GM18519 (cell line): Measurements from ENCODE around the gene DACT2.

Experiments used
- ATAC-seq: cut with Tn5 transposase; IDR thresholded peaks from one replicate; pipeline ENCODE4 v1.9.1; 2021; ENCODE audit warnings: mild to moderate bottlenecking, moderate library complexity; ENCODE audit not compliant: unreplicated experiment, low FRiP score

Gene DACT2

DNA sequence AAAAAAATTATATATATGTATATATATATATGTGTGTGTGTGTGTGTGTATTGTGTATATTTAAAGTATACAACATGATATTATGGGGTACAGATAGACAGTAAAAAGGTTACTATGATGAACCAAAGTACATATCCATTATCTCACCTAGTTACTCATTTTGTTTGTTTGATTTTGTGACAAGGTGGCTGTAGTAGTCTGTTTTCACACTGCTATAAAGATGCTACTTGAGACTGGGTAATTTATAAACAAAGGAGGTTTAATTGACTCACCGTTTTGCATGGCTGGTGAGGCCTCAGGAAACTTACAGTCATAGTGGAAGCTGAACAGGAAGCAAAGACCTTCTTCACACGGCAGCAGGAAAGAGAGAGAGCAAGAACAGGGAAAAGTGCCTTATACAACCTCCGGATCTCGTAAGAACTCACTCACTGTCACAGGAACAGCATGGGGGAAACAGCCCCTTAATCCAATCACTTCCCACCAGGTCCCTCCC lies 30.2 kb upstream of the DACT2 start:
- no peak for ATAC-seq

DNA sequence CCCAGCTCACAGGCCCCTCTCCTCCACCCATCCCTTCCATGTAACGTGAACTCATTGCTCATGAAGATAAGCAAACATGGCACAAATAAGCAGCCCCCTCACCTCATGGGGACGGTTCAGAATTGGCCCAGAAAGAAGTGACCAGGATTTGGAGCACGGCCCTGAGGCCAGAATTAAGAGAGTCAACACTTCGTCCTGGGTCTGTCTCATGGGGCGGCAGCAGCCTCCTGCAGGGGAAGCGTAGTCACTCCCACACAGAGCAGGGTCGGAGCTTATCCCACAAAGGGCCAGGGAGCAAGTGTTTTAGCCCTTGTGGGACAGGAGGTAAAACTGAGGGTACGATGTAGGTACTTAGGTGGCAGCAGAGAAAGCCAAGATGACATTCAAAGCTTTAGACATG lies 28.6 kb upstream of the DACT2 start:
- no peak for ATAC-seq

DNA sequence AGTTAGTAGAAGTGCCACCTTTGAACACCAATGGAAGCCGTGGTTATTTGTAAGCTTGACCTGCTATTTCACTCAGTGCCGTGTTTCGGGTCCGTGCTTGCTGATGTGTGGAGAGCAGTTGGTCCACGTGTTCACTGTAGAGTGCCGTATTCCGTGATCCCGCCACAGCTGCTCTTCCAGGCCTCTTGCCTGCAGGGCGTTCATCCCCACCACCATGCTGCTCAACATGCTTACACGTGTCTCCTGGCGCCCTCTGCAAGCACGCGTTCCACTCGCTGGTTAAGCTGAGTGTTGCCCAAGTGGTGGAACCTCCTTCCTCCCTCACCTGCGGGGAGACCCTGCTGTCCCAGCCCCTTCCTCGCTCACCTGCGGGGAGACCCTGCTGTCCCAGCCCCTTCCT lies 28.0 kb upstream of the DACT2 start:
- no peak for ATAC-seq

DNA sequence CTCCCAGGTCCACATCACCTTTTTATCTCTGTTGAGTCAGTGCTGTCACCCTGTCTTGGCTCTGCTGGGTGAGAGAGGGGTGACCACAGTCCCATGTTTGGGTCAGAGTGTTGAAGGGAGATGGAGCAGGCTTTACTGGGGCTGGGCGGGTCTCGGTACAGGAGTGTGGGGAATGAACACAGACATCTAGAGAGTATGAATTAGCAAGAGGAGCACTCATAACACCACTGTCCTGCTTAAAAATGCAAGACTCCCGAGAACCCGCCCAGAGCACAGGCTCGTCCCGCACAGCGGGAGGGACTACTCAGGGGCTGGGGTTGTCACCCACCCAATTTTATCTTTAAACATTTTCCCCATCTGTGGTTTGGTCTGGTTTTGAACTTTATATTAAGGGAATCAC lies 27.5 kb upstream of the DACT2 start:
- no peak for ATAC-seq

DNA sequence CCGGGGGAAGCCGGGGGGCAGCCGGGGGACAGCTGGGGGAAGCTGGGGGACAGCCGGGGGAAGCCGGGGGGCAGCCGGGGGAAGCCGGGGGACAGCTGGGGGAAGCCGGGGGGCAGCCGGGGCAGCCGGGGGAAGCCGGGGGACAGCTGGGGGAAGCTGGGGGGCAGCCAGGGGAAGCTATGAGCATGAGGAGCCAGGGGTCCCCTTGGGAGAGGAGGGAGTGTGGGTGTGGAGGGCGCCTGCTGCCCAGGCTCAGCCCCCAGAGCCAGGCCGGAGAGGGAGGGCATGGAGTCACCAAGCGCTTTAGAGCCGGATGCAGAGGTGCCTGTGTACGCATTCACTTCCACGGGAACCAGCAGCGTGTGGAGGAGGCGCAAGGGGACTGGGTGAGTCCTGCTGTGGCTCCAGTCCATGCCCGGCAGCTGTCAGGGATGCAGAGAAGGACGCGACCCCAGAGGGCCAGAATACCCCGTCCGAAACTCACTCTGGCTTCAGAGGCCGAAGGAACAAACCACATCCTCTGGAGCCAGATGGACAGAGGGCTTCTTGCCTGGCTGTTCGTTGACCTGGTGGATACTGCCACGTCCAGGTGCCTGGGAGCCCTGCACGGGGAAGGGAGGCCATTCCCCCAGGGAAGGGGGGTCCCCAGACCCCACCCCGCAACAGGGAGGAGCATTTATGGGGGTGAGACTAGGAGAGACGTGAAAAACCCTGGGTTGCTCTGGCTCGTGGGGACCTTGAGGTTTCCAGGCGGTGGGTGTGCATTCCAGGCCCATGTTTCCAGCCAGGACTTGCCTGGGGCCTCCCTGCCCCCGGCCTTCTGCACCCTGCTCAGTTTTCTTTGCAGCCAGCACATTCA lies 26.5 kb upstream of the DACT2 start:
- ATAC-seq = no peak

DNA sequence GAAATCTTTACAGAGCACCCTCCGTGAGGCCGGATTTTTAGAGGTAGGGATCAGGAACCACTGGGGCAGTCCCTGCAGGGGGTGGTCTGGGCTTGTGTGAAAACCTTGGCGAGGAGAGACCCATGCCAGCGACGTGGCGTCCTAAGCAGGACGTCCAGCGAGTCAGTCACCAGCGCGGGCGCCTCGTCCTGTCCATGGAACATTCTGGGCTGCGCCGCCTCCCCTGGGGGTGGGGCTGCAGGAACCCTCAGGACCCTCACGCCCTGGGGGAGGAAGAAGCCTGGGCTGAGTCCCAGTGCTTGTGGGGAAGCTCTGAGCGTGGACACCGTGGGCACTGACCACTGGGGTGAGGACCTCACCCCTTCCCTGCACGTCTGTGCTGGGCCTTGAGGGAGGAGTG lies 25.7 kb upstream of the DACT2 start:
- ATAC-seq = no peak

DNA sequence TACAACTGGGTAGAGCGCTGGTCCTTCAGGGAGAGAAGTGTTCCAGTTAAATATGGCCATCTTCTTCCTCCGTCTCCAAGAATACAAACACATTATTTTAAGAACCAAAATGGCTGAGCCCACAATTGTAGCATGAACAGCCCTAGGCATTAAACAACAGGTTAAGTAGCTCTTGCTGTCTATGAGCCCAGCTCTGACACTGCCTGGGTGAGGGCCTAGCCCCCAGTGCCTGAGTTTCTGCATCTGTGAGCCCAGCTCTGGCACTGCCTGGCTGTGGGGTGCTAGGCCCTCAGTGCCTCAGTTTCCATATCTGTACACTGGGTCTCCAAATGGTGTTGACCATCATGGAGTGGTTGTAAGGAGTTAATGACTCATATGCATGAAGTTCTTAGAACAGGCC lies 24.8 kb upstream of the DACT2 start:
- no peak for ATAC-seq

DNA sequence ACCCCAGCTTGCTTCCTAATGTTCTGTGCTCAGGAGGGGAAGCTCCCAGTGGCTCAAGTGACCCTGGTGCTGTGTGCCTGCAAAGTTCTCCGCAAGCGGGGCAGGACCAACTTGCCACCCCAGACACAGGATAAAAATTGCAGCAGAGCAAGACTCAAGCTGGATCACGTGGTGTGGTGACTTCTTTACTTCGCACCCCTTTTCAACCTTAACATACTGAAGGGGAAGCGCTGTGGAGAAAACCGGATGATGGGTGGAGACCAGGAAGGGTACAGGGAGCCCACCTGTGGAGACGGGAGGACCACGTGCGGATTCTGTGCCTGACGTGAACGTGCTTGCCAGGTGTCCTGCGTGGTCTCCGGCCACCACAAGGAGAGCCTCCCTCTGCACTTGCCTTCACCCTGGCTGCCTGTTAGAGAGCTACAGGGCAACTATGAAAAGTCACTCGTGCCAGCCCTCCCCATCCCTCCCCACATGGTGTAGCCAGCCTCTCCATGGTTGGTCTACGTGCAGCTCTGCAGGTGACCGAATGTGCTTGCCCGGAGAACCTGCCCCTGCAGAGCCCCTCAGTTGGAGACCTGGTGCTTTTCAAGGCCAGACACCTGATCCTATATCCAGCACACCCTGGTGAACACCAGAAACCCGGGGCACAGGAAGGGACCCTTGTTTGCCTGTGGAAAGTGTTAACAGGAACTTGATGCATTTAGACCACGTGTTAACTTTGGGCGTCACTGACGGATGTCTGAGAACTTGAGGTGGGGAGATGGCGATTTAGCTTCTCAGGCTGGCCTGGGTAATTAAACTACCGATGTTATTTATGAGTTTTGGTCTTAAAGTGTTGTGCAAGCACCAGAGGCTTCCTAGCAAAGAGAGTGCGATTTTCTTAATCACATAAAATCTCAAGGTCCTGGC lies 23.9 kb upstream of the DACT2 start:
- no peak for ATAC-seq

DNA sequence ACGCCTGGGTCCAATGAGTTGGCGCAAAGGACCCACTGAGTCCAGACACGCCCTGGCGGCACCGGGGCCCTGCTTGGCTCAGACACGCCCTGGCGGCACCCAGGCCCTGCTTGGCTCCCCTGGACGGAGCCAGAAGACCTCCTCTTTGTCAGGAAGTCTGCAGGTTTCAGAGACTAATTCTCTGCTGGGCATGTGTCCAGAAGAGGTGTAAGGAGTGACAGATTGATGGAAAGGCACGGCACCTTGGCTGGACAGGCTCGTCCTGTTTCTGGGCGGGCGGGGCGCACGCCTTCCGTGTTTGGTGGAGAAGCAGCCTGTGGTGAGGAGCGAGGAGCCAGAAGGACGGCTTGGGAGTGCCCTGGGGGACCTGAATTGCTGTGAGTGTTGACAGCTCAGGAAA lies 23.1 kb upstream of the DACT2 start:
- no peak for ATAC-seq

DNA sequence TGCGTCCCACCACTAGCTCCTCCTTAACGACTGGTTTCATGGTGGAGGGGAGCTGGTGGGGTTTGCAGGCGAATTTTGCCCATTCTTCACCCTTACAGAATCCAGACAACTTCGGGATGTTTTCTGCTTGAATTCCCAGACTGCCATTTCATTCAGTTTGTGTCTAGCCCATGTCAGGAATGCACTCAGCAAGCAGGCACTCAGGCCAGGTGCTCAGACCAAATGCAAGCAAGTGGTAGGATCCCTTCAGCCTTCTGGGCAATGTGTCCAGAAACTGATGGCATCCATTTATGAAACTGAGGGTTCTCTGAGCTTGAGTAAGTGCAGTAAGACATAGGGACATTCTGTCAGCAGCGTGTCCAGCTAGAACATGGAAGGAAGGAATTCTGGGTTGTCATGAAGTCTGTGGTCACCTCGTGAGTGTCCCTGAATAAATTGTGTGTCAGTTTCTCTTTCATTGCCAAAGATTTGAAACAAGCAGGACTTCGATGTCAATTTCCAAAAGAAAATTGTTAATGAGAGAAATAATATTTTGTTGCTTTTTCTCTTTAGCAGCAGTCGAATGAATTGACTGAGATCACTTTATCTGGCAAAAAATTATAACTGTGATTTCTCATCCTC lies 21.8 kb upstream of the DACT2 start:
- ATAC-seq = no peak

DNA sequence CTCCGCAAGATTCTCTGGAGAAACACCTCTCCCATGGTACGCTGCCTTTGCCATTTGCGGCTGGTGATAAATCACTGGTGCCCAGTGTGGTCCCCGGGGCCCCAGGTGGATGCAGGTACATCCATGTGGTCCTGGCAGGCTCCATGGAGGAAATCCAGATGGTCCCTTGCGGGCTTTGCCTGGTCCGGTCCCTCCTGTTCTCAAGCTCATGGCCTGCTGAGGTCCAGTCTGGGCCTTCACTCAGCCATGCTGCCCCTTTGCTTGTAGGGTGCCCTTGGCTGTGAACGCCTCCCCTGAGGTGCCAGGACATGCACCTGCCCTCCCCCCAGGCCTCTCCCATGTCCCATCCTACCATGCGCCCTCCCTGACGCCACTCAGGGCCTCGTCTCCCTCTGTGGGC lies 21.2 kb upstream of the DACT2 start:
- ATAC-seq = no peak

DNA sequence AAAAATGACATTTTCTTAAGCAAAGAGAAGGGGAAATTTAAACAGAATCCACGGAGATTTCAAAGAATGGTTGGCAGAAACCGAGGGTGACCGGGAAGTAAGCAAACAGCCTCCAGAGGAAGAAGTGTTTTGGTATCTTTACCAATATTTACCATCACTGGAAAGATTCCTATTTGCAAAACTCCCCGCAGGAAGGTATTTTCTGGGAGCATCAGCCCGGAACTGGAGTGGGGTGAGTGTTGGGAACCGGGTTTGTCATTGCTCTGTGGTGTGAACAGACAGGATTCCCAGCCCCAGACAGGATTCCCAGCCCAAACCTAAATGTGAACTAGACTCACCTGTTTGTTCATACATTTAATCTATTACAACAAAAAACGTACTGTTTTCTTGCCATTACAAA lies 19.2 kb upstream of the DACT2 start:
- ATAC-seq = no peak

DNA sequence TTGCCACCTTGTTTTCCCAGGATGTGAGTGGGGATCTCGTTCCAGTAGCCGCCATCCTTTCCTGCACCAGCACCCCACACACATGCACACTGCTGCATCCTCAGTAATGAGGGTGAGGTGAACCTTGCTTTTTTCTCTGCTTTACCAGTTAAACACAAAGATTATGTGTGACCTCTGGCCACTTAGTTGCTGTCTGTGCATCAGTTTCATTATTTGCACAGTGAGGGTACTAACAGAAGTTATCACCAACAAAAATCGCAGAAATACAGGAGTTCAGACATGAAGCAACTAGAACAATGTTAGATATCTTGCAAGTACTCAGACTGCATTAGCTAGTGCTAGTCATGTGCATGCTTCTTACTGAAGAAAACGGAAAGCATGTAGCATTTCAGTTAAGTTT lies 17.4 kb upstream of the DACT2 start:
- ATAC-seq = no peak

DNA sequence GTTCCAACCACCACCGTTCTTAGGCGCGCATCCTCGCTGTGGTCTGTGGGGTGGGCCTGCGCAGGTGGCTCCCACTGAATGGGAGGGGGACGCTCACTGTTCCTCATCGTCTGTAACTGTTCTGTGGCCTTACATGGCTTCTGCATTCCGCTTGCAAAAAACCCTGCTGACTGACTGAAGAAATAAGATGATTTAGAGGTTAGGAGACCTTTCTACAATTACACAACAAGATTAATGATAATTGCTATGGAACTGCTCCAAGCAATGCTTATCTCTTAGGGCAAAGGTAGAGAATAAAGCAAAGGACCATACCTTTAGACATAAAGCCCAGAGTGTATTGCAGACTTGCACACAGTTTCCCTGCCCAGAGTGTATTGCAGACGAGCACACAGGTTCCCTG lies 14.4 kb upstream of the DACT2 start:
- ATAC-seq = no peak

DNA sequence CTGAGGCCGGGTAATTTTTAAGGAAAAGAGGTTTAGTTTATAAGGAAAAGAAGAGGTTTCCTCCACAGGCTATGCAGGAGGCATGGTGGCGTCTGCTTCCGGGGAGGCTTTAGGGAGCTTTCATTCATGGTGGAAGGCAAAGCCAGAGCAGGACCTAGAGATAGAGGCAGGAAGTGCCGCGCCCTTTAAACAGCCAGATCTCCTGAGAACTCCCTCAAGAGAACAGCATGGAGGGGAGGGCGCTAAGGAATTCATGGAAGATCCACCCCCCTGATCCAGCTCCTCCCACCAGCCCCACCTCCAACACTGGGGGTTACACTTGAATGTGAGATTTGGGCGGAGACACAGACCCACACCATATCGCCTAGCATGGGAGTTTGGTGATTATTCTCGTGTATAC lies 13.9 kb upstream of the DACT2 start:
- no peak for ATAC-seq

DNA sequence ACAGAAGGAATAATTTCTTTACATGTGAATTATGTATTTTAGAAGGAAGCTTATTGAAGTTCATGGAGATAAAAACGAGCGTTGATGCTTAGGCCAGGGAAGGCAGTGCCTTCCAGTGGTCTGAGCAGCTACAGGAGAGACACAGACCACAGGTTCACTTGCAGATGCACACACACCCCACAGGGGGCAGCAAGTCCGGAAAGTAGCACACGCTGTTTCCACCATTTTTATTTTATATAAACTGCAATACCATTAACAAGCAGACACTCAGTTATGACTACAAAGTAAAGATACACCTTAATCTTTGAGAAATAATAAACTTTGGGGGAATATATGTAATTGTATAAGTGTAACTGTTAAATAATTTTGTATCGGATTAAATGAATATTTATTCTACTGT lies 13.5 kb upstream of the DACT2 start:
- no peak for ATAC-seq

DNA sequence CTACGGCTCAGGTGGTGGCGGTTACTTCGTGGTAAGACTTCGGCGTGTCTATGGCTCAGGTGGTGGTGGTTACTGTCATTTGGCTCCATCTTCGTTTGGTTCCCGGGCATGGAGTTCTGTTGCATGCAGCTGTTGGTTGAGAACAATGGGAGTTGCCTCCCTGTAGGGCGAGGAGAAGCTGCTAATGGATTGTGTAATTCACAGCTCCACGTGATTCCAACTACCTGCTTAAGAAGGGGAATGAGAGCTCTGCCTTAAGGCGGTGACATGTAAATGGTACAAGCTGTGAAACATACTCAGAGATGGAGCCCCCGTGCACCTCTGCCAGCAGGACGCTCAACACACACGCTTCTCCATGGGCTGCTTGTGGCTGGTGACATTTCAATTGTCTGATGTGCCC lies 12.4 kb upstream of the DACT2 start:
- ATAC-seq = no peak

DNA sequence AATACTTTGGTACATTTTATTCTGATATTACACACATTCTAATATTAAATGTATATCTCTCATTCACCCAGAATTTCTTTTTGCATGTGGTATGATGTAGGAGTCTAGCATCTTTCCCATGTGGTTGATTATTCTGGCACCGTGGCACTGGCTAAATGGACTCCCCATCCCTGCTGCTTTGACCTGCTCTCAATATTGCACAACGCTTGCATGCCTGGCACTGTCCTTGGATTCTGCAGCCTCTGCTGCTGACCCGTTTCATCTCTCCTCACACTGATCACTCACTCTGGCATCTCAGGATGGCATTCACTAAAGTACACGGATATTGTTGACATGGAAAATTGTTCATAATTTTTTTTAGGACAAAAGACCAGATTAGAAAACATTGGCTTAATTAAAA lies 11.5 kb upstream of the DACT2 start:
- no peak for ATAC-seq

DNA sequence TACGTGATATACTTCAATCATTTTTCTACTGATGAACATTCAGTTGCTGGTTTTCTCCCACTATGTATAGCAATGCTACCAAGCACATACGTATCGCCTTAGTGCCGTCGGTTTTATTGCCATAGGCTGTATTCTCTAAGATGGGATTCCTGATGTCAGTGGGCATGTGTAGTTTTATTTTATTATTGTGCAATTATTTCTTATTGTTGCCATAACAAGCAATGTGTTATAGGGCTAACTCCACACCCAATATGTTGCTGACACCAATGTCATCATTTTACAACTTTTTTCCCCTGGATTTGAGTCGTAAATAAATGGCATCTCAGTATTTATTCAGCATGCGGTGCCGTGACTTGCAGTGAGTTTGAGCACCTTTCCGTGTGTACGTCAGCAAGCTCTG lies 10.8 kb upstream of the DACT2 start:
- ATAC-seq = no peak

DNA sequence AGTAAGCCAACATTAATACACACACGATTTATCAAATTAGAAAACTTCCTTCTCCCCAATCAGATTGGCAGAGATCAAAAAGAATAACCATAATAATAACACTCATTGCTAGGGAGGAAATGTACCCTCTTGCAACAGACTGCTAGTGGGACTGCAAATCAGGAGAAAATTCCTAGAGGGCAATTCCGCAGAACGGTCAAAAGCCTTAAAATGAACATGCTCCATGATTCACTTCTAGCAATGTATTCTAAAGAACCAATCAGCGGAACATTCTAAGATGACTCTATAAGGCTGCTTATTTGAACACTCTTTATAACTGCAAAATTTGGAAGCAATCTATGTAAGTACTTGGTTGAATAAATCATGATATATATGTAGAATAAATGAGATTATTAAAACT lies 8.5 kb upstream of the DACT2 start:
- no peak for ATAC-seq
